OCI-LY1 (cell line): ENCODE measurements around the gene NUDT4.
A peak's percentile ranks its signal among the peaks of the same experiment; 100 is the strongest.
"Not testable (repeated sequence)": the region's sequence is repeated elsewhere in the genome, so short reads cannot be mapped to it uniquely, and the experiment has no call there.

Experiments used
- H2AFZ ChIP-seq: fragments of 200-600 bp; sonication (generic), shearing (Covaris generic); 2 replicates; pipeline ENCODE4 v1.6.0; 2014; ENCODE audit warnings: antibody characterized with exemption, mild to moderate bottlenecking, low read length
- H3F3A ChIP-seq: fragments of 200-600 bp; sonication (generic), shearing (Covaris generic); 2 replicates; pipeline ENCODE4 v1.6.0; 2014; ENCODE audit warnings: mild to moderate bottlenecking, antibody characterized with exemption, low read length, moderate library complexity; ENCODE audit not compliant: insufficient read depth
- H3K27ac ChIP-seq: fragments of 200-600 bp; sonication (generic); 2 replicates; pipeline ENCODE4 v1.5.1; 2014; ENCODE audit warnings: low read length, mixed run types, mild to moderate bottlenecking, low read depth; ENCODE audit not compliant: poor library complexity, severe bottlenecking
- H3K27me3 ChIP-seq: fragments of 200-600 bp; sonication (generic); 2 replicates; pipeline ENCODE4 v1.6.0; 2014; ENCODE audit warnings: antibody characterized with exemption, mild to moderate bottlenecking, low read length, moderate library complexity; ENCODE audit not compliant: insufficient read depth
- H3K36me3 ChIP-seq: fragments of 200-600 bp; sonication (generic); 2 replicates; pipeline ENCODE4 v1.6.1; 2014; ENCODE audit warnings: mild to moderate bottlenecking, antibody characterized with exemption, low read length, moderate library complexity, mixed read lengths; ENCODE audit not compliant: insufficient read depth
- H3K4me1 ChIP-seq: fragments of 200-600 bp; sonication (generic); 2 replicates; pipeline ENCODE4 v1.5.1; 2014; ENCODE audit warnings: mild to moderate bottlenecking, low read length, moderate library complexity; ENCODE audit not compliant: insufficient read depth, severe bottlenecking
- H3K4me2 ChIP-seq: fragments of 200-600 bp; sonication (generic), shearing (Covaris generic); 2 replicates; pipeline ENCODE4 v1.6.1; 2014; ENCODE audit warnings: low read length
- H3K4me3 ChIP-seq: fragments of 200-600 bp; sonication (generic); 2 replicates; pipeline ENCODE4 v1.5.1; 2014; ENCODE audit warnings: low read length, low read depth, mild to moderate bottlenecking, mixed read lengths; ENCODE audit not compliant: poor library complexity, severe bottlenecking
- H3K79me2 ChIP-seq: fragments of 200-600 bp; shearing (Covaris generic); 2 replicates; pipeline ENCODE4 v1.6.1; 2016; ENCODE audit warnings: mixed run types, low read length, mixed read lengths; ENCODE audit not compliant: insufficient read depth
- H3K9ac ChIP-seq: fragments of 200-600 bp; sonication (generic), shearing (Covaris generic); 2 replicates; pipeline ENCODE4 v1.6.1; 2014; ENCODE audit warnings: mild to moderate bottlenecking, low read length, mixed read lengths
- H3K9me2 ChIP-seq: fragments of 200-600 bp; sonication (generic), shearing (Covaris generic); 2 replicates; pipeline ENCODE4 v1.6.1; 2014; ENCODE audit warnings: low read depth, mild to moderate bottlenecking, low read length, mixed read lengths
- H3K9me3 ChIP-seq: fragments of 200-600 bp; shearing (Covaris generic); 2 replicates; pipeline ENCODE4 v1.6.1; 2014; ENCODE audit warnings: low read length, mixed read lengths
- H4K20me1 ChIP-seq: fragments of 200-600 bp; sonication (generic), shearing (Covaris generic); 2 replicates; pipeline ENCODE4 v1.6.0; 2016; ENCODE audit warnings: mild to moderate bottlenecking, low read length; ENCODE audit not compliant: insufficient read depth
- CTCF ChIP-seq: fragments of 200-600 bp; sonication (generic), shearing (Covaris generic); IDR thresholded peaks from 2 replicates; pipeline ENCODE4 v1.5.1; 2017; ENCODE audit warnings: mild to moderate bottlenecking, antibody characterized with exemption, low read length, moderate library complexity, mixed read lengths
- EZH2 ChIP-seq: fragments of 200-600 bp; sonication (generic), shearing (Covaris generic); IDR thresholded peaks from 2 replicates; pipeline ENCODE4 v1.8.0; 2017; ENCODE audit warnings: borderline replicate concordance, mixed run types, mild to moderate bottlenecking, antibody characterized with exemption, low read length, moderate library complexity, mixed read lengths

NUDT4 gene

DNA sequence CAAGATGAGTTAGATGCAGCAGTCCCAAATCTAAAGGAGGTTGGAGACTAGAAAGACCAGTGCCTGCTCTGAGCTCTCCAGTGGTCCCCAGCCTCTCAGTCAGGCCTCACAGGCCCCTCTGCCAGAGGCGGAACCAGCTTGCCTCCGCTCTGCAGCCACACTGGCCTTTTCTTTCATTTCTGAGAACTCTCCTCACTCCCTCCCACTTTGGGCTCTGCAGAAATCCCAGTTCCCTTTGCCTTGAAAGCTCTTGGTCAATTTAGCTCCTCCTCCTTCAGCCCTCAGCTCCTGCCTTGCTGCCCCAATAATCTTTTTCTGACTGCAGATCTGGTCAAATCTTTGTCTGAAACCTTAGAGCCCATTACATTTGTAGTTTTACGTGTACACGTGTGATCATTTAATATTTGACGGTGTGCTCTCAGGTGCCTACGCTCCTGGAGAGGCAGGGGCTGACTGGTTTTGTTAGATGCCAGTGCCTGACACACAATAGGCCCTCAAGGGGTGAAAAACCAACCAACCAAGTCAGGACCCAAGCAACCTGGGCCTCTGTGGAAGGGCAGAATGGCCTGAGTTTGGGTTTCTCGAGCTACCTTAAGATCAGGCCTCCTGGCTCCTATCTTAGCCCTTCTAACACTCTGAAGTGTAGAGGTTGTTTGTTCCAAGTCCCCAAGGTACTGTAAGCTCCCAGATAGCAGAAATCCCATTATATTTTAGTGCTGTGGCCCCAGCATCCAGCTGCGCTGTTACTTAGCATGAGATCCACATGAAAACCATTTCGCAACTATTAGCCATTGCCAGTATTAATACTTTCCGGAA, 1.1 kb upstream of the NUDT4 start:
- Histone ChIP-seq H2AFZ (peak overlapping the region; percentile 58; the same call in 1 of the 2 replicates), H3F3A (no peaks in the 10 kb centered on the region), H4K20me1 (no peaks in the 10 kb centered on the region), H3K4me1 (peaks cover 31% of the 10 kb centered on the region), H3K4me3 (no peak overlapping the region), H3K9ac (no peak overlapping the region), H3K79me2 (peaks cover 8% of the 10 kb centered on the region; the same call in 1 of the 2 replicates), H3K36me3 (no peaks in the 10 kb centered on the region), H3K4me2 (peak overlapping the region; percentile 87; the same call in 1 of the 2 replicates), H3K27ac (no peak overlapping the region), H3K9me2 (no peaks in the 10 kb centered on the region), H3K27me3 (no peaks in the 10 kb centered on the region), H3K9me3 (no peaks in the 10 kb centered on the region)
- TF ChIP-seq EZH2 (no peak), CTCF (no peak)

DNA sequence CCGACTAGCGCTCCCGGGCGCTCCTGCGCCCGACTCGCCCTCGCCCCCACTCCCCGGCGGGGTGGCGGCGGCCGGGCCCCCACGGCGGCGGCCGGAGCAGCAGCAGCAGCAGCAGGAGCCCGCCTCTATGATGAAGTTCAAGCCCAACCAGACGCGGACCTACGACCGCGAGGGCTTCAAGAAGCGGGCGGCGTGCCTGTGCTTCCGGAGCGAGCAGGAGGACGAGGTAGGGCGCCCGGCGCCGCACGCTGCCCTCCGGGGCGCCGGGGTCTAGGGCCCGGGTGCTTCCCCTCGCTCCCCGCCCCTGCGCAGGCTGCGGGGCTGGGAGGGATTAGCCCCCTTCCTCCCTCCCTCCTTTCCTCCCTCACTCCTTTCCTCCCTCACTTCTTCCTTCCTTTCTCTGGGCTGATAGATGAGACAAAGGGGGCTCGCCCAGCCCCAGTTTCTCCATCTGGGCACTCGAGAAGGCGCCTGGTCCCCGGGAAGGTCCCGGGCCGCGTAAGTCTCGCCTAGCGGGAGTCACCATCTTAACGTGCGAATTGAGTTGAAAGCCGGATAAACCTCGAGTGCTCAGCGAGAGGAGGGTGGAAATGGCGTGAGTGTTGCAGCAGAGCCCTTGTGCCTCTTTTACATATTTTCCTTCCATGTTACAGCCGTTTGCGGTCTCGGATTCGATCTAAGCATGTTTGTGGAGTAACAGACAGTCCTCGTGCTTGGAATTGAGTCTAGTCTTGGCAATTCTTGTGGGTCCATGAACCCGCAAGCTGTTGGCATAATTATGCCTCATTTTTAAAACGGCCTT, 672 bp downstream of the NUDT4 start:
- not testable (repeated sequence) for H4K20me1 ChIP-seq, H3F3A ChIP-seq, H2AFZ ChIP-seq, H3K9me3 ChIP-seq, H3K9me2 ChIP-seq, H3K79me2 ChIP-seq, H3K36me3 ChIP-seq, H3K27me3 ChIP-seq
- Histone ChIP-seq H3K4me1 (peaks cover 31% of the 10 kb centered on the region), H3K4me2 (peak overlapping the region; percentile 87), H3K27ac (peak overlapping the region; percentile 38), H3K4me3 (peak overlapping the region; percentile 92), H3K9ac (peak overlapping the region; percentile 89)

DNA sequence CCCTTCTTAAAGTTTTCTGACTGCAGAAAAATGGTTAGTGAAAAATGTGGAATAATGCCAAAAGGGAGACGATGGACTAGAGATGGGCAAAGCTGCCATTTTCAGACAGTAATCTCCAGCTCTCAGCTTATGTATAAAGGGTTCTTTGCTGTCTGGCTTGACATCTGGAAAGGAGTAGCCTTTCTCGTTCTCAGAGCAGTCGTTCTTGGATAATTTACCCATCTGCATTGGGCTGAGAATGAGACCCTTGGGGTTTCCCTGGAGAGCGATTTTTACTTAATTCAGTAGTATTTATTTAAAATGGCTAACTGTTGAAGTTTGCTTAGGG, 1.2 kb downstream of the NUDT4 start:
- Histone ChIP-seq H3K27ac (no peak overlapping the region), H3K9me3 (no peaks in the 10 kb centered on the region), H3K79me2 (peaks cover 8% of the 10 kb centered on the region; the same call in 1 of the 2 replicates), H3K27me3 (no peaks in the 10 kb centered on the region), H3K36me3 (0 out of 2 replicates have a peak, but pooled peaks cover 3% of the 10 kb centered on the region), H3K9me2 (no peaks in the 10 kb centered on the region), H2AFZ (no peak overlapping the region), H3K4me1 (peaks cover 31% of the 10 kb centered on the region), H3K9ac (peak overlapping the region; percentile 89), H3K4me2 (peak overlapping the region; percentile 76), H3K4me3 (peak overlapping the region; percentile 92), H4K20me1 (no peaks in the 10 kb centered on the region), H3F3A (no peaks in the 10 kb centered on the region)
- TF ChIP-seq EZH2 (no peak), CTCF (no peak)
